C4-2B (cell line): Measurements from ENCODE around the gene PDGFRA.

Experiments
- CTCF ChIP-seq: fragments of 450-650 bp; conservative IDR thresholded peaks from 2 replicates; pipeline ENCODE4 v1.5.1; 2017; ENCODE audit warnings: mild to moderate bottlenecking
- ZFX ChIP-seq: fragments of 450-650 bp; IDR thresholded peaks from 2 replicates; pipeline ENCODE4 v1.6.1; 2017

GRCh38 chr4:54218736-54219135 lies 10.4 kb upstream of the PDGFRA start:
- no peak for TF ChIP-seq CTCF
- TF ChIP-seq ZFX = no peak
